HepG2 (cell line): ENCODE results near the gene LRRN4. TPM values are rescaled to one million over a fixed set of nuclear protein-coding genes. Genes with fewer than 3 reads are reported as not detected.

Experiments used
- ATAC-seq: fragments of 200-7000 bp; cut with Tn5 transposase; 3 replicates; pipeline ENCODE4 v1.9.1; 2020; ENCODE audit warnings: mild to moderate bottlenecking, moderate library complexity
- BruUV-seq: library from RNA; stranded (reverse); fragments of 400-500 nt; replicated peaks from 2 replicates; lab custom pipeline; 2021; lab: Mats Ljungman, UMichigan
- CTCF ChIA-PET: fragments of 300-600 bp; formaldehyde crosslinking; extraction: SDS; loops from one replicate; lab custom pipeline; 2021; ENCODE audit warnings: low total read pairs, inconsistent platforms, low intra/inter-chr PET ratio; lab: Yijun Ruan, JAX
- POLR2A ChIA-PET: fragments of 350-600 bp; sonication (Branson Sonifier 250); formaldehyde crosslinking; loops from one replicate; lab custom pipeline; 2020; ENCODE audit warnings: antibody characterized with exemption, inconsistent platforms; lab: Yijun Ruan, JAX
- DNase-seq: peaks from one replicate; pipeline ENCODE4 v3.0.0-alpha.2; 2015; ENCODE audit warnings: low spot score
- FAIRE-seq: peaks from 3 replicates; lab custom pipeline; 2011; peaks lifted over from hg19 to GRCh38; lab: Jason Lieb, UNC
- H2AFZ ChIP-seq: one replicate; pipeline ENCODE4 v1.6.1; 2011; ENCODE audit warnings: low read length, inconsistent platforms
- H3K27ac ChIP-seq: fragments of 300-600 bp; 3 replicates; pipeline ENCODE4 v1.8.0; 2011; ENCODE audit warnings: mixed run types, mild to moderate bottlenecking, mixed read lengths, low read length, inconsistent platforms; ENCODE audit not compliant: insufficient read depth; ENCODE audit errors: extremely low read length
- H3K27me3 ChIP-seq, 2 experiments: fragments of 200-600 bp in 1 of 2; 2 replicates in 1 of 2; 3 replicates in 1 of 2; pipeline versions ENCODE4 v1.6.0 to v1.8.0; 2011; ENCODE audit warnings: low read length in 2 of 2, mild to moderate bottlenecking in 2 of 2, moderate library complexity in 2 of 2, inconsistent platforms in 1 of 2; ENCODE audit not compliant: insufficient read depth in 2 of 2, control insufficient read depth in 1 of 2
- H3K36me3 ChIP-seq, 2 experiments: fragments of 200-600 bp in 1 of 2; replicated peaks in 1 of 2; 2 replicates in 1 of 2; 3 replicates in 1 of 2; pipeline versions ENCODE4 v1.5.1 to v1.8.0; 2011; ENCODE audit warnings: low read length in 2 of 2, inconsistent platforms in 1 of 2; ENCODE audit not compliant: insufficient read depth in 2 of 2, control insufficient read depth in 1 of 2
- H3K4me1 ChIP-seq: 2 replicates; pipeline ENCODE4 v1.5.1; 2012; ENCODE audit warnings: low read length, inconsistent platforms; ENCODE audit not compliant: insufficient read depth
- H3K4me2 ChIP-seq: 2 replicates; pipeline ENCODE4 v1.6.0; 2011; ENCODE audit warnings: low read depth, low read length, inconsistent platforms
- H3K4me3 ChIP-seq, 3 experiments: fragments of 200-600 bp in 1 of 3; sonication (generic), shearing (Covaris generic) in 1 of 3; replicated peaks in 1 of 3; 2 replicates each; pipeline ENCODE4 v1.5.1; 2011 to 2016; ENCODE audit warnings: low read length in 3 of 3, inconsistent platforms in 2 of 3, low read depth in 2 of 3, mild to moderate bottlenecking in 2 of 3, control low read depth in 1 of 3, mixed read lengths in 1 of 3; ENCODE audit not compliant: insufficient read depth in 1 of 3
- H3K79me2 ChIP-seq: one replicate; pipeline ENCODE4 v1.6.1; 2011; ENCODE audit warnings: low read length, inconsistent platforms; ENCODE audit not compliant: insufficient read depth
- H3K9ac ChIP-seq: 2 replicates; pipeline ENCODE4 v1.6.0; 2011; ENCODE audit warnings: mild to moderate bottlenecking, low read depth, low read length, inconsistent platforms; ENCODE audit not compliant: insufficient read depth
- H3K9me3 ChIP-seq: 2 replicates; pipeline ENCODE4 v1.5.1; 2012; ENCODE audit warnings: mild to moderate bottlenecking, low read length
- H4K20me1 ChIP-seq: 2 replicates; pipeline ENCODE4 v1.6.0; 2011; ENCODE audit warnings: inconsistent platforms, mild to moderate bottlenecking, low read length, moderate library complexity; ENCODE audit not compliant: insufficient read depth
- DR1 ChIP-seq: sonication (generic); formaldehyde crosslinking; IDR thresholded peaks from 2 replicates; pipeline ENCODE4 v1.8.0; 2021; ENCODE audit warnings: mild to moderate bottlenecking, missing genetic modification reagents, inconsistent platforms
- EED ChIP-seq: sonication (generic); formaldehyde crosslinking; IDR thresholded peaks from 2 replicates; pipeline ENCODE4 v1.5.0; 2020; ENCODE audit warnings: mild to moderate bottlenecking, missing genetic modification reagents
- ZBTB4 ChIP-seq: sonication (generic); formaldehyde crosslinking; IDR thresholded peaks from 2 replicates; pipeline ENCODE4 v1.4.0; 2020; ENCODE audit warnings: missing genetic modification reagents, mild to moderate bottlenecking, borderline replicate concordance
- ZNF850 ChIP-seq: sonication (generic); formaldehyde crosslinking; conservative IDR thresholded peaks from 2 replicates; pipeline ENCODE4 v1.9.0; 2021; ENCODE audit warnings: mild to moderate bottlenecking, missing genetic modification reagents
- WGBS: methylation state at CpG from one replicate; pipeline ENCODE4 v1.1.6; 2017; ENCODE audit warnings: low lambda C conversion rate; 5-methylcytosine and 5-hydroxymethylcytosine counted together
- in situ Hi-C: cut with HindIII; loops from 2 replicates; pipeline ENCODE4 v1.10.0; 2017; ENCODE audit warnings: low pct_unique_long_range_greater_than_20kb; ENCODE audit not compliant: extremely low pct_ligation_motif_present
- intact Hi-C: fragments of 100-400 bp; cut with micrococcal nuclease; formaldehyde crosslinking; loops from one replicate; pipeline ENCODE4 v1.10.0; 2022; ENCODE audit not compliant: unreplicated experiment
- polyA plus RNA-seq, 8 experiments: library from polyadenylated mRNA; depleted of rRNA in 3 of 8; stranded (reverse) in 7 of 8; unstranded in 1 of 8; fragments of >200 nt; fragmentation: Illumina TruSeq in 4 of 8; extraction: Trizol in 4 of 8; gene quantifications; 2 replicates each; pipeline versions ENCODE4 v1.2.1 to v1.2.3, GENCODE V29; 2011 to 2016; ENCODE audit warnings: low read depth in 4 of 8, missing spikeins in 1 of 8, mixed read lengths in 1 of 8; ENCODE audit not compliant: insufficient read depth in 1 of 8
- total RNA-seq, 5 experiments: library from RNA; depleted of rRNA; stranded (reverse); fragments of >200 nt; fragmentation: Illumina TruSeq; extraction: Trizol; gene quantifications; 2 replicates each; pipeline ENCODE4 v1.2.3, GENCODE V29; 2016; ENCODE audit warnings: low read depth in 1 of 5
- TF ChIP-seq, protein P1 (sequence below): IDR thresholded peaks from 2 replicates; pipeline ENCODE4 v1.6.1; 2012; ENCODE audit warnings: inconsistent platforms

Gene LRRN4
- total and polyA plus RNA-seq, 2 of the 13 experiments (the other 11 are each of a cell fraction or from before 2014, with no cell fraction given) = 0.15 to 0.20 TPM

DNA sequence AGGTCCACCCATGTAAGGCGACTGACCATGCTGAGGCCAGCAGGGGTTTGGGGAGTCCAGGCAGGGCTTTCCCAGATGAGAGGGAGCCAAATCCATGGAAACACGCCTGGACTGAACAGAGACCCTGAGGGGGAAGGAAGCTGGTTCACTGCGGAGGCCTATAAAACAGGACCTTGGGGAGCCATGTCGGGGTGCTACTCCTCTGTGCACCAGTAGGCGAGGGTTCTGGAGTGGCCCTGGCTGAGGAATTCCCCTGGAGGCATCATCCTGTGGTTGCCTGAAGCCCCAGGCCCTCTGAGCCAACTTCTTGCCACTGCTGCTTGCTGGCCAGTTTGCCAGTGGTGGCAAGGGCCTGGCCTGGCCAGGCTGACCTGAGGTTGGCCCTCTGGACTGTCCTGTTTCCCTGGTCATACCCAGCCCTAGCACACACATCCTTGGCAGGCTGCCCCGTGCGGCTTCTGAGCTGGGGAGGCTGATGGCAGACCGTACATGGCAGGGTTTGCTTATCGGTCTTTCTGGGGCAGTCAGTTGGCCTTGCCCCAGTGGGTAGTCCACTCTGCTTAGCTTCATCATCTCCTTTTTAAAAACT, 2.2 kb upstream of the LRRN4 start:
- FAIRE-seq = no peak
- in situ Hi-C loops (no loop called here), intact Hi-C loops (no loop called here)
- 0 out of 2 replicates have a peak, but pooled peaks have one; percentile 17 for TF ChIP-seq ZNF850
- 0 out of 2 replicates have a peak, but pooled peaks have one; percentile 16 for TF ChIP-seq DR1 (CRISPR knock-in tag)
- TF ChIP-seq ZBTB4 (CRISPR knock-in tag) = 0 out of 2 replicates have a peak, but pooled peaks have one; percentile 9
- no peak for TF ChIP-seq EED
- TF ChIP-seq, protein P1, sequence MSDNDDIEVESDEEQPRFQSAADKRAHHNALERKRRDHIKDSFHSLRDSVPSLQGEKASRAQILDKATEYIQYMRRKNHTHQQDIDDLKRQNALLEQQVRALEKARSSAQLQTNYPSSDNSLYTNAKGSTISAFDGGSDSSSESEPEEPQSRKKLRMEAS = no peak
- H3K27me3 ChIP-seq = peaks cover 1 to 8% of the 10 kb centered on the region in 2 experiments; a peak in 1 of 5 replicates
- no peak for DNase-seq
- 85% methylated on average over 9 of the region's 9 CpGs for WGBS
- ChIA-PET POLR2A (no interaction called here), CTCF (no interaction called here)
- H3K4me3 ChIP-seq = no peak overlapping the region
- H3K9ac ChIP-seq = no peak overlapping the region
- peaks cover 48% of the 10 kb centered on the region for H3K4me1 ChIP-seq
- H2AFZ ChIP-seq = no peak overlapping the region
- no peak overlapping the region for H3K27ac ChIP-seq
- no peaks in the 10 kb centered on the region for H3K36me3 ChIP-seq
- no peaks in the 10 kb centered on the region for H3K79me2 ChIP-seq
- no peaks in the 10 kb centered on the region for H3K9me3 ChIP-seq
- no peak overlapping the region for H3K4me2 ChIP-seq
- no TSS peak for BruUV-seq
- ATAC-seq = peak; percentile 11
- no peaks in the 10 kb centered on the region for H4K20me1 ChIP-seq
